Heart right ventricle (tissue), 16 donors: ENCODE measurements around the gene FUT8. TPM values are rescaled to one million over a fixed set of nuclear protein-coding genes. Genes with fewer than 3 reads are reported as not detected.

Source experiments
- ATAC-seq, 8 donors: fragments of 200-7000 bp; cut with Tn5 transposase; one replicate each; pipeline ENCODE4 v1.9.1; 2020; ENCODE audit warnings: mild to moderate bottlenecking in 8 of 8, moderate library complexity in 8 of 8, moderate number of reproducible peaks in 1 of 8
- DNase-seq, 2 donors: peaks; one replicate each; pipeline ENCODE4 v3.0.0-alpha.2; 2020
- H3K27ac ChIP-seq, 10 donors: fragments of 200-600 bp; sonication (generic) in 2 of 10; one replicate each; pipeline versions ENCODE4 v1.5.0 to v1.8.0; 2020 to 2022; ENCODE audit warnings: mild to moderate bottlenecking in 3 of 10
- H3K27me3 ChIP-seq, 7 donors: fragments of 200-600 bp; one replicate each; pipeline ENCODE4 v1.8.0; 2021 to 2022; ENCODE audit warnings: mild to moderate bottlenecking in 2 of 7
- H3K36me3 ChIP-seq, 9 donors: fragments of 200-600 bp; sonication (generic) in 1 of 9; one replicate each; pipeline versions ENCODE4 v1.5.0 to v1.8.0; 2020 to 2022; ENCODE audit warnings: mild to moderate bottlenecking in 2 of 9
- H3K4me1 ChIP-seq, 9 donors: fragments of 200-600 bp; sonication (generic) in 1 of 9; one replicate each; pipeline versions ENCODE4 v1.5.0 to v1.8.0; 2020 to 2022; ENCODE audit warnings: mild to moderate bottlenecking in 4 of 9
- H3K4me3 ChIP-seq, 10 donors: fragments of 200-600 bp; sonication (generic) in 2 of 10; one replicate each; pipeline versions ENCODE4 v1.5.0 to v1.8.0; 2020 to 2022; ENCODE audit warnings: mild to moderate bottlenecking in 7 of 10, moderate library complexity in 2 of 10
- H3K9me3 ChIP-seq, 11 donors: fragments of 200-600 bp in 10 of 11; sonication (generic) in 2 of 11; one replicate each; pipeline versions ENCODE4 v1.5.0 to v1.8.0; 2013 to 2022; ENCODE audit warnings: mild to moderate bottlenecking in 2 of 11, control low read depth in 1 of 11, moderate library complexity in 1 of 11
- CTCF ChIP-seq, 9 donors: fragments of 200-600 bp; sonication (generic) in 2 of 9; IDR thresholded peaks; one replicate each; pipeline versions ENCODE4 v1.5.0 to v1.8.0; 2021 to 2022; ENCODE audit warnings: antibody characterized with exemption in 9 of 9, mild to moderate bottlenecking in 5 of 9, moderate library complexity in 1 of 9
- WGBS, 2 donors: extraction: QIAGEN DNeasy Blood & Tissue Kit; methylation state at CpG; one replicate each; pipeline ENCODE4 v1.1.7; 2013; ENCODE audit warnings: inconsistent platforms in 1 of 2; 5-methylcytosine and 5-hydroxymethylcytosine counted together
- intact Hi-C, 10 donors: fragments of 100-400 bp; cut with DNase I; formaldehyde crosslinking; loops; one replicate each; pipeline versions ENCODE4 v1.11.1 to v1.14.2; 2022
- polyA plus RNA-seq, 2 donors: library from polyadenylated mRNA; stranded (reverse); fragments of 200-250 nt; gene quantifications; one replicate each; pipeline ENCODE4 v1.2.3, GENCODE V29; 2013
- total RNA-seq, 10 donors: library from RNA; stranded (reverse); fragmentation: NEBNext Ultra II Directional in 3 of 10; extraction: Animal tissue kit (Norgen Biotek cat#: 25700) in 3 of 10; gene quantifications; one replicate each; pipeline versions ENCODE4 v1.2.1 to v1.2.4, GENCODE V29; 2021 to 2023
- donor health status: Arrhythmogenic right ventricular cardiomyopathy.
- donor health status: ischemic (EF 13 %, LVEDD 7.1; RV severe dilation, severe dysfunction).
- donor health status: healthy with polysubstance abuse.
- donor health status: DM: no; HTN: yes; CAD: no.
- donor health status: DM: no; HTN: no; CAD: no.
- donor health status: ischemic (EF 25% LVEDD 6.9; RV normal size, moderate dysfunction).
- donor health status: ischemic (EF 25% LVEDD 5.7; RV mildly dilated, moderate dysfunction).
- donor health status: healthy.
- donor health status: DM: yes; HTN: yes; CAD: no.
- donor health status: Ischemic cardiomyopathy.
- donor health status: ischemic (EF 35%, LVEDD 5.7; RV mildly dilated, moderate dysfunction).
- donor health status: nonischemic (EF 11% LVEDD 7.7; RV severe dilation, severe dysfunction).
- donor health status: DM: yes; HTN: yes; CAD: no.
- donor health status: PGD.
- donor health status: ischemic (EF 29% LVEDD 5.4; RV normal size, mild dysfunction).
- donor health status: nonischemic (EF 23%, LVEDD 6.1; RV moderate dilation, normal function).

FUT8 gene
- total and polyA plus RNA-seq, 12 donors, result 2.9 to 16.1 (median 9.9) TPM

- Histone ChIP-seq H3K9me3 (peaks cover 0 to 54% (median 6%) of the 10 kb centered on the region in 11 donors), H3K4me1 (no peaks in the 10 kb centered on the region), H3K27ac (no peak overlapping the region), H3K36me3 (no peaks in the 10 kb centered on the region), H3K27me3 (no peaks in the 10 kb centered on the region), H3K4me3 (no peak overlapping the region)
- TF ChIP-seq CTCF (IDR thresholded peaks at IDR 0.05), result no peak
- DNase-seq (no peak), ATAC-seq (no peak)
- 97 to 98% methylated on average over 4 of the region's 4 CpGs for WGBS, 2 donors
- intact Hi-C loops, result no loop called here
Observed at GRCh38 chr14:65533736-65534404, 121.3 kb downstream of the FUT8 start.

GRCh38 chr14:65536781-65537423 is 124.4 kb downstream of the FUT8 start:
- ATAC-seq (no peak), DNase-seq (no peak)
- Histone ChIP-seq H3K4me3 (no peak overlapping the region), H3K36me3 (no peaks in the 10 kb centered on the region), H3K4me1 (no peaks in the 10 kb centered on the region), H3K27me3 (no peaks in the 10 kb centered on the region), H3K27ac (no peak overlapping the region), H3K9me3 (peaks cover 0 to 46% (median 6%) of the 10 kb centered on the region in 11 donors)
- TF ChIP-seq CTCF (IDR thresholded peaks at IDR 0.05), result no peak
- WGBS, 2 donors, result 95 to 97% methylated on average over 2 of the region's 2 CpGs
- intact Hi-C loops, result no loop called here

GRCh38 chr14:65548878-65549277 is 136.3 kb downstream of the FUT8 start:
- intact Hi-C loops, result no loop called here
- no peak for TF ChIP-seq CTCF (IDR thresholded peaks at IDR 0.05)
- ATAC-seq (no peak), DNase-seq (no peak)
- Histone ChIP-seq H3K4me3 (no peak overlapping the region), H3K36me3 (no peaks in the 10 kb centered on the region), H3K4me1 (no peaks in the 10 kb centered on the region), H3K27ac (no peak overlapping the region), H3K27me3 (no peaks in the 10 kb centered on the region), H3K9me3 (peaks cover 0 to 6% (median 0%) of the 10 kb centered on the region in 11 donors)
- WGBS, 2 donors, result 92 to 96% methylated on average over 2 of the region's 2 CpGs

GRCh38 chr14:65549429-65549828 is 136.9 kb downstream of the FUT8 start:
- intact Hi-C loops, result no loop called here
- no peak overlapping the region for H3K4me3 ChIP-seq
- peaks cover 0 to 9% (median 0%) of the 10 kb centered on the region in 11 donors for H3K9me3 ChIP-seq
- DNase-seq, result no peak
- no peaks in the 10 kb centered on the region for H3K27me3 ChIP-seq
- no peak for ATAC-seq
- 80 to 83% methylated on average over 2 of the region's 2 CpGs for WGBS, 2 donors
- no peaks in the 10 kb centered on the region for H3K4me1 ChIP-seq
- no peak for TF ChIP-seq CTCF (IDR thresholded peaks at IDR 0.05)
- no peaks in the 10 kb centered on the region for H3K36me3 ChIP-seq
- no peak overlapping the region for H3K27ac ChIP-seq
